DMS 273 (cell line): ENCODE results near the gene SPINK2.

Source experiments
- DNase-seq: peaks from one replicate; lab custom pipeline; 2025; ENCODE audit not compliant: unreplicated experiment; lab: John Stamatoyannopoulos, UW

The SPINK2 gene

GRCh38 chr4:56799824-56800756, 21.4 kb downstream of the SPINK2 start:
- peak; percentile 87 for DNase-seq

- DNase-seq = no peak
Measured at GRCh38 chr4:56799161-56799759, 22.2 kb downstream of the SPINK2 start.

- no peak for DNase-seq
Measured at GRCh38 chr4:56796211-56796610, 25.3 kb downstream of the SPINK2 start.

- no peak for DNase-seq
Measured at GRCh38 chr4:56791316-56791715, 30.2 kb downstream of the SPINK2 start.

- no peak for DNase-seq
Measured at GRCh38 chr4:56790691-56791091, 30.8 kb downstream of the SPINK2 start.

- DNase-seq = no peak
Measured at GRCh38 chr4:56788081-56788480, 33.4 kb downstream of the SPINK2 start.

- DNase-seq = peak; percentile 34
Measured at GRCh38 chr4:56787380-56787779, 34.1 kb downstream of the SPINK2 start.

GRCh38 chr4:56786955-56787354, 34.5 kb downstream of the SPINK2 start:
- DNase-seq = peak; percentile 65

- DNase-seq = no peak
Measured at GRCh38 chr4:56783986-56784385, 37.5 kb downstream of the SPINK2 start.

- no peak for DNase-seq
Measured at GRCh38 chr4:56782019-56782418, 39.5 kb downstream of the SPINK2 start.

GRCh38 chr4:56773346-56773745, 48.2 kb downstream of the SPINK2 start:
- DNase-seq = no peak

GRCh38 chr4:56772134-56772533, 49.4 kb downstream of the SPINK2 start:
- DNase-seq = no peak

- no peak for DNase-seq
Measured at GRCh38 chr4:56768763-56769162, 52.7 kb downstream of the SPINK2 start.

GRCh38 chr4:56768316-56768715, 53.2 kb downstream of the SPINK2 start:
- DNase-seq = no peak

GRCh38 chr4:56767567-56767966, 53.9 kb downstream of the SPINK2 start:
- DNase-seq = no peak

GRCh38 chr4:56764775-56765174, 56.7 kb downstream of the SPINK2 start:
- peak; percentile 24 for DNase-seq

GRCh38 chr4:56764223-56764622, 57.3 kb downstream of the SPINK2 start:
- no peak for DNase-seq

- DNase-seq = no peak
Measured at GRCh38 chr4:56762484-56763250, 58.8 kb downstream of the SPINK2 start.

GRCh38 chr4:56760183-56760582, 61.3 kb downstream of the SPINK2 start:
- DNase-seq = no peak
